HEK293 (cell line): ENCODE measurements around the gene TTLL5.

Experiments used
- CTCF ChIP-seq: fragments of 450-650 bp; formaldehyde crosslinking; IDR thresholded peaks from 2 replicates; pipeline ENCODE4 v1.5.1; 2016; ENCODE audit warnings: missing biosample characterization, missing genetic modification characterization
- PBX3 ChIP-seq: sonication (generic); formaldehyde crosslinking; IDR thresholded peaks from 2 replicates; pipeline ENCODE4 v1.8.1; 2022; ENCODE audit warnings: mild to moderate bottlenecking, moderate library complexity, missing genetic modification reagents
- ZBTB10 ChIP-seq: fragments of 450-650 bp; formaldehyde crosslinking; IDR thresholded peaks from 2 replicates; pipeline ENCODE4 v1.5.1; 2016; ENCODE audit warnings: missing biosample characterization, missing genetic modification characterization
- ZNF175 ChIP-seq: fragments of 450-650 bp; formaldehyde crosslinking; IDR thresholded peaks from 2 replicates; pipeline ENCODE4 v1.5.1; 2016; ENCODE audit warnings: missing biosample characterization, missing genetic modification characterization
- ZNF223 ChIP-seq: fragments of 450-650 bp; formaldehyde crosslinking; IDR thresholded peaks from 2 replicates; pipeline ENCODE4 v1.5.1; 2016; ENCODE audit warnings: missing biosample characterization, missing genetic modification characterization
- ZNF354C ChIP-seq: fragments of 450-650 bp; formaldehyde crosslinking; IDR thresholded peaks from 2 replicates; pipeline ENCODE4 v1.5.1; 2016; ENCODE audit warnings: missing biosample characterization, missing genetic modification characterization, low read depth, borderline replicate concordance
- ZNF629 ChIP-seq: fragments of 450-650 bp; formaldehyde crosslinking; IDR thresholded peaks from 2 replicates; pipeline ENCODE4 v1.5.1; 2017; ENCODE audit warnings: missing biosample characterization, missing genetic modification characterization
- ZNF677 ChIP-seq: fragments of 450-650 bp; IDR thresholded peaks from 2 replicates; pipeline ENCODE4 v1.5.0; 2018; ENCODE audit warnings: missing biosample characterization, mild to moderate bottlenecking, missing genetic modification characterization, moderate library complexity
- ZNF747 ChIP-seq: fragments of 450-650 bp; formaldehyde crosslinking; IDR thresholded peaks from 2 replicates; pipeline ENCODE4 v1.5.1; 2016; ENCODE audit warnings: missing biosample characterization, missing genetic modification characterization
- ZNF785 ChIP-seq: fragments of 450-650 bp; formaldehyde crosslinking; IDR thresholded peaks from 2 replicates; pipeline ENCODE4 v1.5.1; 2016; ENCODE audit warnings: missing biosample characterization, missing genetic modification characterization
- ZNF791 ChIP-seq: fragments of 450-650 bp; formaldehyde crosslinking; IDR thresholded peaks from 2 replicates; pipeline ENCODE4 v1.5.1; 2016; ENCODE audit warnings: missing biosample characterization, missing genetic modification characterization
- ZNF792 ChIP-seq: fragments of 450-650 bp; formaldehyde crosslinking; IDR thresholded peaks from 2 replicates; pipeline ENCODE4 v1.5.1; 2016; ENCODE audit warnings: missing biosample characterization, missing genetic modification characterization

- TF ChIP-seq ZNF747, result no peak
- TF ChIP-seq ZNF175 (tag by site-specific recombination), result no peak
- no peak for TF ChIP-seq ZNF792 (tag by site-specific recombination)
- TF ChIP-seq CTCF (tag by site-specific recombination), result no peak
- no peak for TF ChIP-seq ZNF223
- no peak for TF ChIP-seq PBX3 (CRISPR knock-in tag)
- no peak for TF ChIP-seq ZNF629
- no peak for TF ChIP-seq ZBTB10 (tag by site-specific recombination)
- TF ChIP-seq ZNF677 (tag by site-specific recombination), result no peak
- TF ChIP-seq ZNF791 (tag by site-specific recombination), result no peak
- TF ChIP-seq ZNF785 (tag by site-specific recombination), result no peak
- TF ChIP-seq ZNF354C, result no peak
Measured at GRCh38 chr14:75926431-75927115, 265.5 kb downstream of the TTLL5 start.
